ENCODE measurements around the gene MYO9A. TPM values are rescaled to one million over a fixed set of nuclear protein-coding genes. Genes with fewer than 3 reads are reported as not detected.
"Not testable (repeated sequence)": the region's sequence is repeated elsewhere in the genome, so short reads cannot be mapped to it uniquely, and the experiment has no call there.

Gene MYO9A
- total RNA-seq, 1 donor from 2014 or later, result 111 TPM

DNA sequence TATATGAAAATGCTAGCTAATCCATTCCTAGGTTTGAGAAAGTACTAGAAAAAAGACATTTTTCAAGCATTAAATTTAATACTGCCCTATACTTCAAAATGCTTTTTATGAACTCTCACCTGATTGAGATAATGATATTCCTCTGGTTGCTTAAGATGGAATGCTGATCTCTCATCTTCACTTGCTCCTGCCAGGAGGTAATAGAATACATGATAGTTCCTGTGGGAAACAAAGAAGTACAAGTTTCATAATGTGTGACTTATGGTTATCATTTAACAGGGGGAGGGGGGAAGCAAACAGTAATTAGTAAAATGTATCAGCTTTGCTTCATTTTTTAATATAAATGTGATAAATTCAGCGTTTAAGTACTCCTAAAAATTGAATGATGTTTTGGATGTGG, 97.2 kb downstream of the MYO9A start:
- H3K27ac Mint-ChIP-seq (ENCODE audit: unreplicated experiment), result no peak overlapping the region
- DNase-seq, result no peak
- H3K4me3 Mint-ChIP-seq (ENCODE audit: unreplicated experiment), result no peak overlapping the region
- no peaks in the 10 kb centered on the region for H3K27me3 Mint-ChIP-seq (ENCODE audit: unreplicated experiment)
- H3K9me3 Mint-ChIP-seq (ENCODE audit: unreplicated experiment), result peaks cover 5% of the 10 kb centered on the region
- peaks cover 11% of the 10 kb centered on the region for H3K36me3 Mint-ChIP-seq (ENCODE audit: unreplicated experiment)
- no peak for TF ChIP-seq CTCF (IDR thresholded peaks at IDR 0.05; ENCODE audit: partially characterized antibody, unreplicated experiment)
- no peaks in the 10 kb centered on the region for H3K4me1 Mint-ChIP-seq (ENCODE audit: low read depth, unreplicated experiment)

DNA sequence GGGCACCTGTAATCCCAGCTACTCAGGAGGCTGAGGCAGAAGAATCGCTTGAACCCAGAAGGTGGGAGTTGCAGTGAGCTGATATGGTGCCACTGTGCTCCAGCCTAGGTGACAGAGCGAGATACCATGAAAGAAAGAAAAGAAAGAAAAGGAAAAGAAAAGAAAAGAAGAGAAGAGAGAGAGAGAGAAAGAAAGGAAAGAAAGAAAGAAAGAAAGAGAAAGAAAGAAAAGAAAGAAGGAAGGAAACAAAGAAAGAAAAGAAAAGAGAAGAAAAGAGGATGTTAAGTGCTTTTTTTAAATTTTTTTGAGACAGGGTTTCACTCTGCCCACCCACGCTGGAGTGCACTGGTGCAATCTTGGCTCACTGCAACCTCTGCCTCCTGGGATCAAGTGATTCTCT, 103.4 kb downstream of the MYO9A start:
- not testable (repeated sequence) for DNase-seq; H3K27me3 Mint-ChIP-seq (ENCODE audit: unreplicated experiment); H3K4me3 Mint-ChIP-seq (ENCODE audit: unreplicated experiment); H3K27ac Mint-ChIP-seq (ENCODE audit: unreplicated experiment); H3K36me3 Mint-ChIP-seq (ENCODE audit: unreplicated experiment); H3K4me1 Mint-ChIP-seq (ENCODE audit: low read depth, unreplicated experiment); H3K9me3 Mint-ChIP-seq (ENCODE audit: unreplicated experiment)

DNA sequence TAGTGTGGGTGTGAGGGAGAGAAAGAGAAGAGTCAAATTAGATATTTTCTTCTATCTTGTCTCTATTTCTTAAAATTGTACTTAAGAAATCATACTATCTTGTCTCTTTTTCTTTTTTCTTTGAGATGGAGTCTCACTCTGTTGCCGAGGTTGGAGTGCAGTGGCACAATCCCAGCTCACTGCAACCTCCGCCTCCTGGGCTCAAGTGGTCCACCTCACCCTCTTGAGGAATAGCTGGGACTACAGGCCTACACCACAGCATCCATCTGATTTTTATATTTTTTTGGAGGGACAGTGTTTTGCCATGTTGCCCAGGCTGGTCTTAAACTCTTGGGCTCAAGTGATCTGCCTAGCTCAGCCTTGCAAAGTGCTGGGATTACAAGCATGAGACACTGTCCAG, 104.2 kb downstream of the MYO9A start:
- H3K4me1 Mint-ChIP-seq (ENCODE audit: low read depth, unreplicated experiment), result no peaks in the 10 kb centered on the region
- H3K36me3 Mint-ChIP-seq (ENCODE audit: unreplicated experiment), result no peaks in the 10 kb centered on the region
- H3K27ac Mint-ChIP-seq (ENCODE audit: unreplicated experiment), result no peak overlapping the region
- H3K4me3 Mint-ChIP-seq (ENCODE audit: unreplicated experiment), result no peak overlapping the region
- no peaks in the 10 kb centered on the region for H3K9me3 Mint-ChIP-seq (ENCODE audit: unreplicated experiment)
- peaks cover 2% of the 10 kb centered on the region for H3K27me3 Mint-ChIP-seq (ENCODE audit: unreplicated experiment)
- DNase-seq, result no peak
- no peak for TF ChIP-seq CTCF (IDR thresholded peaks at IDR 0.05; ENCODE audit: partially characterized antibody, unreplicated experiment)

- no peak for DNase-seq
- TF ChIP-seq CTCF (IDR thresholded peaks at IDR 0.05; ENCODE audit: partially characterized antibody, unreplicated experiment), result no peak
- Mint-ChIP-seq H3K4me1 (ENCODE audit: low read depth, unreplicated experiment) (no peaks in the 10 kb centered on the region), H3K27ac (ENCODE audit: unreplicated experiment) (no peak overlapping the region), H3K27me3 (ENCODE audit: unreplicated experiment) (peaks cover 2% of the 10 kb centered on the region), H3K9me3 (ENCODE audit: unreplicated experiment) (no peaks in the 10 kb centered on the region), H3K4me3 (ENCODE audit: unreplicated experiment) (no peak overlapping the region), H3K36me3 (ENCODE audit: unreplicated experiment) (no peaks in the 10 kb centered on the region)
Measured at GRCh38 chr15:72011302-72011942, 106.5 kb downstream of the MYO9A start.

- H3K4me1 Mint-ChIP-seq (ENCODE audit: low read depth, unreplicated experiment), result no peaks in the 10 kb centered on the region
- no peaks in the 10 kb centered on the region for H3K9me3 Mint-ChIP-seq (ENCODE audit: unreplicated experiment)
- no peak overlapping the region for H3K27ac Mint-ChIP-seq (ENCODE audit: unreplicated experiment)
- no peaks in the 10 kb centered on the region for H3K27me3 Mint-ChIP-seq (ENCODE audit: unreplicated experiment)
- H3K4me3 Mint-ChIP-seq (ENCODE audit: unreplicated experiment), result no peak overlapping the region
- no peak for DNase-seq
- TF ChIP-seq CTCF (IDR thresholded peaks at IDR 0.05; ENCODE audit: partially characterized antibody, unreplicated experiment), result no peak
- no peaks in the 10 kb centered on the region for H3K36me3 Mint-ChIP-seq (ENCODE audit: unreplicated experiment)
Measured at GRCh38 chr15:72009222-72009621, 108.7 kb downstream of the MYO9A start.
